ENCODE data around the gene OR2T12.
A peak's percentile ranks its signal among the peaks of the same experiment; 100 is the strongest.
"Not testable (repeated sequence)": the region's sequence is repeated elsewhere in the genome, so short reads cannot be mapped to it uniquely, and the experiment has no call there.

Gene OR2T12

DNA sequence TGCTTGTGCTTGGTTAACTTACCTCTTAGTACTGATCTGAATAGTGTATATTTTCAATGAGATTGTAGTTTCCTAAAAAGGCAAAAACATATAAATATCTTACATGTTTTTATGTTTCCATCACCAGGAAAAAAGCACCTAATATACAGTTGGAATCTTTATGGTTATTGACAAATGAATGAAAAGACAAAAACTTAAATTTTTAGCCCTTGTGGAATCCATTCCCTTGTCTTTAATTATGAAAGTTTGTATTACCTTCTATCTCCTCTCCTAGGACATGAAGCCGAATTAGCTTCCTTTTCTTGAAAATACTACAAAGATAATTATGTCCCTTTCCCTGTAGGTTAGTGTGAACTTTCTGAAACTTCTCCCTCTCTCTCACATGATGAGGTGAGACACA, at the start of gene OR2T12:
Gene OR2T12, minus strand, starts transcription at position 101 of the 400 bp plus-strand sequence. CDS start 7,846 bp downstream, outside the sequence.
- DNase-seq (ENCODE audit: low spot score) (no peak), FAIRE-seq (no peak)

- DNase-seq (ENCODE audit: low spot score), result no peak
- FAIRE-seq, result no peak
Observed at GRCh38 chr1:248348475-248348874, 45.3 kb upstream of the OR2T12 start, which contains the start of gene OR14C36. Gene OR14C36 (plus strand): TSS chr1:248348775. CDS start chr1:248348775, 0 bp downstream.

DNA sequence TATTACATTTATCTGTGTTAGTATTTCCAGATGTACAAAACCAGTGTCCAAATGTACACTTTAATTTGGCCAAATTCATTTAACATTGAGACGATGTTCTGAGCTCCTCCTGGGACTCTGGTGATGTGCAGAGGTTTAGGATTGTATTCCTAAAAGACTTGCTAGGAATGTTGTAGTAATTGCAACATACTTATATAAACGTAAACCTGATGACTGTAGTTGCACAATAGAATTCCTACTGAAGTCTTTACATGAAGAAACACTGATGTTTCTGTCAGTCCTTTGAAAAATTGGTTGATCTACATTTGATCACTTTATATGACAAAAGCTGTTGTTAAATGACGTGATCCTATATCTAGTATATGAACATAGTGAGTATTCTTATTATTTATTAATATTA, 40.2 kb upstream of the OR2T12 start:
- no peak for DNase-seq (ENCODE audit: low spot score)
- no peak for FAIRE-seq

DNA sequence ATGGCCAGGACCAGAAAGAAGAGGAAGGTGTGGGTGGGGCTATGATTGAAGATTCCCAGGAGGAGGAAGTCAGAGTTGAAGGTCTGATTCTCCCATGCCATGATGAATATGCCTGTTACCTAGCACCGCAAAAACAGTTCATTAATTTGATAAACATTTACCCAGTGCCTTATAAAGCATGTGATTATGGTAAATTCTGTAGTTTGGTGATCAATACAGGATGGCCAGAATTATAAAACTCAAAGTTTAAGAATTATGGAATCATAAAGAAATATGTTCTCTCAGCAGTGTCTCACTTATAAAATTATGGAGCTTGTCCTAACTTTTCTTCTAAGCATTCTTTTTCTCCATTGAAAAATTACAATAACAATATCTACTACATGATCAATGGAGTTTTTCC, 21.2 kb upstream of the OR2T12 start, which contains the start of gene OR2M7:
Gene OR2M7, minus strand, starts transcription at position 101 of the 400 bp plus-strand sequence. Its CDS starts 0 bp downstream, at position 101.
- FAIRE-seq (no peak), DNase-seq (ENCODE audit: low spot score) (no peak)

DNA sequence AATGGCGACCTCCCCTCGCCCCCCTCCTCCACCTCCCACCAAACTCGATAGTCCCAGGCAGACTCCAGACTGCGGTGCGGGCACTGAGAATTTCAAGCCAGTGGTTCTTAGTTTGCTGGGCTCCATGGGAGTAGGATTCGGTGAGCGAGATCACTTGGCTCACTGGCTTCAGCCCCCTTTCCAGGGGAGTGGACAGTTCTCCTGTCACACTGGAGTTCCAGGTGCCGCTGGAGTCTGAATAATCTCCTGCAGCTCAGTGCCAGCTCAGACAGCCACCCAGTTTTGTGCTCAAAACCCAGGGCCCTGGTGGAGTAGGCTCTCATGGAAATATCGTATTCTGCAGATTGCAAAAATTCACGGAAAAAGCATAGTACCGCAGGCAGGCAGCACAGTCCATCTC, 13.6 kb upstream of the OR2T12 start:
- DNase-seq (ENCODE audit: low spot score), result no peak
- no peak for FAIRE-seq

DNA sequence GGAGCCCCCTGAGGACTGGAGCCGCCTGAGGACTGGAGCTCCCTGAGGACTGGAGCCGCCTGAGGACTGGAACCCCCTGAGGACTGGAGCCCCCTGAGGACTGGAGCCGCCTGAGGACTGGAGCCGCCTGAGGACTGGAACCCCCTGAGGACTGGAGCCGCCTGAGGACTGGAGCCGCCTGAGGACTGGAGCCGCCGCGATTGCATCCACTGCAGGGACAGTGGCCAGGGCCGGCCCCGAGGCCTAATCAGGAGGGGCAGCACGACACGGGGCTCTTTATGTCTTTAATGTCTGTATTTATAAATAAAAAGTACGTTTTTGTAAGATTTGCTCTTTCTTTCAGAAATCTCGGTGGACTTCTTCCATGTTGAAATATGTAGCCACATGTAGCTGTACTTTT, 3.5 kb upstream of the OR2T12 start:
- FAIRE-seq; DNase-seq (ENCODE audit: low spot score): not testable (repeated sequence)

DNA sequence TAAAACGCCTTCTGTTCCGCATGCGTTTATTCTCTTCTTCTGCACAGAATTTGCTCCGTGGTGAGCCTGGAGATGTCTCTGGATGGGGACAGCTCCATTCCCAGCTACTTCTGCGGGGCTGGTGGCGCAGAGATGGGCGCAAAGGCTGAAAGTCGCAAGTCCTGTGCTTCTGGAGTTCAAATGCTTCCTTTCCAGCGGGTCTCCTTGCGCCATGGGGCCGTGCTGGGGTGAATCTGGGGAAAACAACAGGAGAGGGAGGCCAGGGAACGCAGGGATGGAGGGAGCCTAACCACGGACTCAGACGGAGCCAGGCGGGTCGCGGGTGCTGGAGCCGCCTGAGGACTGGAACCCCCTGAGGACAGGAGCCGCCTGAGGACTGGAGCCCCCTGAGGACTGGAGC, 2.9 kb upstream of the OR2T12 start:
- DNase-seq (ENCODE audit: low spot score) (no peak), FAIRE-seq (no peak)

DNA sequence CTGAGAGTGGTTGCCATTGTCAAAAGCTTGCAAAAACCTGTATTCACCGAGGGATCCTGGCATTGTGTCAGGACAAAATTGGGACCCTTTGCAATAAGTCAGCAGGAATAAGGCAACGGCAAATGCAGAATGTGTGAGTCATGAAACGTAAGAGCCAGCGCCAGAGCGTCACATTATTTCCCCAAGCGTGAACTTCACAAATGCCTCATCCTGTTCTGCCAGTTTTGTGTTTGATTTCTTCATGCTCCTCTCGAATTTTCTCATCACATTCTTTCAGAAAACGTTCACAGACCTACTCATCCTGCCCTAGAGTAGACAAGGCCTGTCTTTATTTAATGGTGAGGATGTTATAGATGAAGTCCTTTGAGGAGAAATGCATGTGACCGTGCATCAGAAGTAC, 2.4 kb upstream of the OR2T12 start:
- DNase-seq (ENCODE audit: low spot score); FAIRE-seq: not testable (repeated sequence)

DNA sequence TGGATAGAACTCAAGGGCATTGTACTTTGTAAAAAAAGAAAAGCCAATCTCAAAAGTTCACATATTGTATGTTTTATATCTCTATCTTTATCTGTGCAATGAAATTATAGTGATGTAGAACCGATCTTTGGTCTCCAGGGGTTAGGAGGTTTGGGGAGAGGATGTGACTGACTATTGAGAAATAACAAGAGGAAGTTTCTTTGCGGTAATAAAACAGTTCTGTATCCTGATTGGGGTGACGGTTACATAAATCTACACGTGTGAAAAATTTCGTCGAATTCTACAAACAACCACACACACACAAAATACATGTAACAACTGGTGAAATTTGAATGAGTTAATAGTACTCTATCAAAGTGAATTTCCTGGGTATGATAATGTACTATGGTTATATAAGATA, 14.8 kb downstream of the OR2T12 start:
- FAIRE-seq (no peak), DNase-seq (ENCODE audit: low spot score) (no peak)

GRCh38 chr1:248277876-248278275, 25.3 kb downstream of the OR2T12 start, which contains the start of gene OR2T33:
Gene OR2T33 (minus strand): TSS chr1:248277976. CDS start chr1:248273814, 4,162 bp downstream.
- no peak for FAIRE-seq
- no peak for DNase-seq (ENCODE audit: low spot score)

DNA sequence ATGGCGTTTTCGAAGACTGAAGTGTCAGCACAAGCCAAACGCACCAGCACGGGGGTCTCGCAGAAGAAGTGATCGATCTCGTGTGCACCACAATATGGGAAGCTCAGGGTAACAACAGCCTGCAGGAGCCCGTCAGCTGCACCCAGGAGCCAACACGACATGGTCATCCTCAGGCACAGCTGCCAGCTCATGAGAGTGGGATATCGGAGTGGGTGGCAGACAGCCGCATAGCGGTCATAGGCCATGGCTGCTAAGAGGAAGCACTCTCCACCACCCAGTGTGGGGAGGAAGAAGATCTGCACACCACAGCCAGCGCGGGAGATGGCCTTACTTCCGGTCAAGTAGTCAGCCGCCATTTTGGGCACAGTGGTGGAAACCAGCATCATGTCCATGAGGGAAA, 30.0 kb downstream of the OR2T12 start:
- FAIRE-seq; DNase-seq (ENCODE audit: low spot score): not testable (repeated sequence)

GRCh38 chr1:248268178-248268577, 35.0 kb downstream of the OR2T12 start:
- FAIRE-seq (no peak), DNase-seq (ENCODE audit: low spot score) (no peak)

DNA sequence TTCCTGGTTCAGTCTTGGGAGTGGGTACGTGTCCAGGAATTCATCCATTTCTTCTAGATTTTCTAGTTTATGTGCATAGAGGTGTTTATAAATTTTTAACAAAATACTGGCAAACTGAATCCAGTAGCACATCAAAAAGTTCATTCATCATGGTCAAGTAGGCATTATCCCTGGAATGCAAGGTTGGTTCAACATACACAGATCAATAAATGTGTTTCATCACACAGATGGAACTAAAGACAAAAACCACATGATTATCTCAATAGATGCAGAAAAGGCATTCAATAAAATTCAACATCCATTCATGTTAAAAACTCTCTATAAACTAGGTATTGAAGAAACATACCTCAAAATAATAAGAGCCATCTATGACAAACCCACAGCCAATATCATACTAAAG, 43.9 kb downstream of the OR2T12 start:
- not testable (repeated sequence) for FAIRE-seq

GRCh38 chr1:248243204-248243603, 60.0 kb downstream of the OR2T12 start:
- no peak for FAIRE-seq
- peak; percentile 73 for DNase-seq (ENCODE audit: low spot score)

More for the DNA sequence above, 43.9 kb downstream of the OR2T12 start:
- not testable (repeated sequence) for DNase-seq (ENCODE audit: low spot score)
